SK-N-SH treated with all-trans-retinoic acid at 6 μM for 48 hours (cell line): ENCODE data around the gene LYSMD2.

Experiments
- CREB5 ChIP-seq: fragments of 250-450 bp; sonication (Bioruptor Pico); IDR thresholded peaks from 2 replicates; pipeline ENCODE4 v1.5.1; 2020; ENCODE audit warnings: low read depth, mild to moderate bottlenecking, moderate library complexity
- CSRNP3 ChIP-seq: fragments of 250-450 bp; sonication (Bioruptor Pico); IDR thresholded peaks from 2 replicates; pipeline ENCODE4 v1.5.1; 2021; ENCODE audit warnings: mild to moderate bottlenecking, moderate library complexity
- ESRRG ChIP-seq: fragments of 250-450 bp; sonication (Bioruptor Pico); IDR thresholded peaks from 2 replicates; pipeline ENCODE4 v1.6.1; 2021; ENCODE audit warnings: mild to moderate bottlenecking
- GLIS3 ChIP-seq: fragments of 250-450 bp; sonication (Bioruptor Pico); IDR thresholded peaks from 2 replicates; pipeline ENCODE4 v1.5.0; 2020; ENCODE audit warnings: mild to moderate bottlenecking, moderate library complexity
- OSR1 ChIP-seq: fragments of 250-450 bp; sonication (Bioruptor Pico); IDR thresholded peaks from 2 replicates; pipeline ENCODE4 v1.8.0; 2022; ENCODE audit warnings: moderate library complexity, mild to moderate bottlenecking, inconsistent platforms
- PPARA ChIP-seq: fragments of 250-450 bp; sonication (Bioruptor Pico); IDR thresholded peaks from 2 replicates; pipeline ENCODE4 v1.5.0; 2020; ENCODE audit warnings: mild to moderate bottlenecking, borderline replicate concordance
- RARB ChIP-seq: fragments of 250-450 bp; sonication (Bioruptor Pico); IDR thresholded peaks from 2 replicates; pipeline ENCODE4 v1.8.0; 2021; ENCODE audit warnings: mild to moderate bottlenecking, moderate library complexity
- TOX ChIP-seq: fragments of 250-450 bp; sonication (Bioruptor Pico); IDR thresholded peaks from 2 replicates; pipeline ENCODE4 v1.8.0; 2021; ENCODE audit warnings: mild to moderate bottlenecking, moderate library complexity, borderline replicate concordance
- ZFP3 ChIP-seq: fragments of 250-450 bp; sonication (Bioruptor Pico); IDR thresholded peaks from 2 replicates; pipeline ENCODE4 v1.5.0; 2020; ENCODE audit warnings: mild to moderate bottlenecking, moderate library complexity
- ZFP30 ChIP-seq: fragments of 450-650 bp; formaldehyde crosslinking; IDR thresholded peaks from 2 replicates; pipeline ENCODE4 v1.5.0; 2022; ENCODE audit warnings: mild to moderate bottlenecking, moderate library complexity
- ZNF8 ChIP-seq: fragments of 450-650 bp; formaldehyde crosslinking; IDR thresholded peaks from 2 replicates; pipeline ENCODE4 v1.5.0; 2020; ENCODE audit warnings: mild to moderate bottlenecking, moderate library complexity

- TF ChIP-seq ESRRG (CRISPR knock-in tag) = no peak
- TF ChIP-seq ZFP30 = no peak
- TF ChIP-seq PPARA = no peak
- no peak for TF ChIP-seq ZFP3 (CRISPR knock-in tag)
- TF ChIP-seq TOX (CRISPR knock-in tag) = no peak
- TF ChIP-seq RARB (CRISPR knock-in tag) = no peak
- TF ChIP-seq CREB5 (CRISPR knock-in tag) = no peak
- no peak for TF ChIP-seq GLIS3 (CRISPR knock-in tag)
- TF ChIP-seq CSRNP3 (CRISPR knock-in tag) = no peak
- no peak for TF ChIP-seq ZNF8
- no peak for TF ChIP-seq OSR1
Measured at GRCh38 chr15:51687565-51687964, 49.9 kb downstream of the LYSMD2 start.
